ENCODE data around the gene DOK5.

DOK5 gene

DNA sequence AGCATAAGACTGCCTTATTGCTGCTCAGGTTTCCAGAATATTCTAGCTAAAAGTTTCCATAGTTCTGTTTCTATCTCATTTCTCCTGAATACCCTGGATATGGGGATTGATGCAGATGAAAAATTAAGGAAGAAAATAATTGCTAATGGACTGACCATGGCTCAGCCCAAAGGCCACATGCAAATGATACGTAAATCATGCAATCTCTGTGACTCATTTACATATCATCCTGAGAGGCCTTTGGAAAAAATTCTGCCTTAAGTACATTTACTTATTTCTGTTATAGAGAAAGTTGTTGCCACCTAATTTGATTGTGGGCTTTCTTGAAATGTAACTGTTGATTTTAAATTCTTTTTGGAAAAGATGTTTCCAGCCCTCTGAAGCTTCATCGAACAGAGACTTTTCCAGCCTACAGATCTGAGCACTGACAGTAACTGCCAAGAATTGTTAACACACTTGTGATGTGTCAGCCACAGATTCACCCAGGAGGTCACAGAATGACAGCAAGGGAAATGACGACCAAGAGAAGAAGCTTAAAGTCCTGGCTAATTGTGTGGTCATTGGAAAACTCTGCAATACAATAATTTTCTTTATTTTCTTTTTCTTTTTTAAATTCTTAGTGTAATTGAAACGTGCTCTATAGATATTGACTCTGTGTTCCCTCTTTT lies 174.8 kb downstream of the DOK5 start:
- no peak for DNase-seq

DNA sequence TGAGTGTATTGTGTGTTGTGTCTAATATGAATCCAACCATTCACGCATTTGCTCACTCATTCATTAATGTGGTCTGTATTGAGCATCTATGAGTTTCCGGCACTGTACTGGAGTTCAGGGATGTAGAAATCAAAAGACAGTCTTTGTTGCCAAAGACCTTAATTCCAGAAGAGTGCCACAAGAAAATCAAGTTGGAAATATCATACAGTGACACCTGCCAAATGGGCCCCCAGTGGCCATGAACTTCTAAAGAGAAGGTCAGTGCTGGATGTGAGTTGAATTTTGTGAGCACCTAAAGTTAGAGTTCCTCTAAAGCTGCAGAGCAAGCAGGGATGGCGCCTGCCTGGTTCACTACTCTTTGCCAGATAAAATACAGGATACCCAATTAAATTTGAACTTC lies 175.9 kb downstream of the DOK5 start:
- DNase-seq: no peak

DNA sequence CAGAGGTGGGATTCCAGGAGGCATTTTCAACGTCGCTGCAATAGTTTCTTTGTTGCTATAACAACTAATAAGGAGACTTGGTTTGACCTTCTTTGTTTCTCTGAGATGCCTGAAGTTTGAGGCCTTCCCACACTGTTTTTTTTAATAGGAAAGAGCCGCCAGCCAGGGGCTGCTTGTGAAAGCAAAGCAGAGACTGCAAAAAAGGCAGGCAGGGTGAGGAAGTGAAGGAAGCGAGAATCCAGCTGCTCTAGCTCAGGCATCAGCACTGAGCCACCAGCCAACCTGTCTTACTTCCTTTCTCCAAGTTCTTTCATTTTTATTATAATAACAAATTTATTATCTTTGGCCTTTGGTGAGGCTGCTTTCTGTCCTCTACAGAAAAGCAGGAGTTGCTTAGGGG lies 179.1 kb downstream of the DOK5 start:
- DNase-seq: no peak

DNA sequence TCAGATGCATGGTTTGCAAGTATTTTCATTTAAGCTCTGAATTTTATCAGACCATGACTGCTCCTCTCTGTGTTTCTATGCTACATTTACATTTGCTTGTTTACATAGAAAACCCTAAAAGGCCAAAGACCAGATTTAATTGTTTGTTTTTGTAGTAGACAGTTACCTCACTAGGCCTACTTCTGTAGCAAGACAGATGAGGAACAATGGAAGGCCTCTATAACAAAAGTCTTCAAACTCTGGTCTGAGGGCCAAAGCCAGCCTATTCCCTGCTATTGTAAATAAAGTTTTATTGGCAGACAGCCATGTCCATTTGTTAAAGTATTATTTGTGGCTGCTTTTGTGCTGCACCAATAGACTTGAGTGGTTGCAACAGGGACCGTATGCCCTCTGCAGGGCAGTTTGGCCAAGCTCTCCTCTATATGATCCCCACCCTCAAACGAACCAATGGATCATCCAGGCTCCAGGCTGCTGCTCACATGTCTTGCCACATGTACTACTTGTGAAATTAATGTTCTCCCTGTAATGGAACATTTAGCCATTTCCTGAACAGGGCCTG lies 182.0 kb downstream of the DOK5 start:
- DNase-seq: no peak

DNA sequence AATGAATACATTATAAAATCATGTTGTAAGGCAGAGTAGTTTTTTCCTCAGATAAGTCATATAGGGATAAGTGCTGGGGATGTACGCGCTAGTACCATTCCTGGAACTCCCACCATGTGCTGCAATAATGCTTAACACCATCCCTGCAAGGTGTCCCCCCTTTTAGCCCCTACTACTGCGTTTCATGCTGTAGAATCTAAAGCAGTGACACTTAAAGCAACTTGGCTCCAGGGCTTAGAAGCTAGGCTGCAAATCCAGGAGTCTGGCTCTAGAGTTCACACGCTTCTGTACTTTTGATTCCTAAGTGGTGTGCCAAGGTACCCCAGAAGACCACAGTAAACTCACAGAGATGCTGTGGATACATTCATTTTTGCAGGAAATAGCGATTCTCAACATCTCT lies 183.1 kb downstream of the DOK5 start:
- no peak for DNase-seq

DNA sequence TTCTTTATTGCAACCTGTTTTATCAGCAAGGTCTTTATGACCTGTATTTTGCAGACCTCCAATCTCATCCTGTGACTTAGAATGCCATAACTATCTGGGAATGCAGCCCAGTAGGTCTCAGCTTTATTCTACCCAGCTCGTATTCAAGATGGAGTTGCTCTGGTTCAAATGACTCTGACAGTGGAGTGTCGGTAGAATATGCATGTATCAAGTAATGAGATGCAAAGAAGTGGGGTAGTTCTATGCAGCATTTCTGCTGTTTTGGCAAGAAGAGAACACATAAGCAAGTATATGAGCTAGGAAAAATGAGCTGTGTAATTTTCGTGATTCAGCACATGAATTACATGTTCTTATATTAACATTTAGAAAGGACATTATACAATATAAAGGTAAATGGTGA lies 185.9 kb downstream of the DOK5 start:
- DNase-seq: no peak

DNA sequence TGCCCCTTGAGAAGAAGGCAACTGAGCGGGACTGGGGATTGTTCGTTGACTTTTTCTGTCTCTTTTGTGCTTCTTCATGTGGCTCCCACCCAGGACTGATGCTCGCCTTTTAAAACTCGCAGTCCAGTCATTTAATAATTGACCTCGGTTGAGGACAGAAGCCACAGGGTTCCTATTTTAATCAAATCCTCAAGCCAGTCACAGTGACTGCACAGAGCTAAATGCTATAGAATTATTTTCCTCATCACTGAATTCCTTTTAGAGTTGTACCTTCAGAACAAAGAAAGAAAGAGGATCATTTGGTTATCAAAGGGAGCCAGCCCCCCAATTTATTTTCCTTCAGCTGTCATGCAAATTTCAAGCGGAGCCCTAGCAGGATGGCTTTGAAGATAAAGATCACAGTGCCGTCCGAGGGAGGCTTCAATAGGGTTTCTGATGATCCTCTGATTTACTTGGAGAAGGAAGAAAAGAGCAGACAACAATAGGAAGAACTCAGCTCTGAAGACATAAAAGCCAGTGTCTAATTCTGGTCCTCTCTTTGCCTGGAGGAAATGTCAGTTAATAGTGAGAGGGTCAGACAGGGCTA lies 186.6 kb downstream of the DOK5 start:
- DNase-seq: no peak

DNA sequence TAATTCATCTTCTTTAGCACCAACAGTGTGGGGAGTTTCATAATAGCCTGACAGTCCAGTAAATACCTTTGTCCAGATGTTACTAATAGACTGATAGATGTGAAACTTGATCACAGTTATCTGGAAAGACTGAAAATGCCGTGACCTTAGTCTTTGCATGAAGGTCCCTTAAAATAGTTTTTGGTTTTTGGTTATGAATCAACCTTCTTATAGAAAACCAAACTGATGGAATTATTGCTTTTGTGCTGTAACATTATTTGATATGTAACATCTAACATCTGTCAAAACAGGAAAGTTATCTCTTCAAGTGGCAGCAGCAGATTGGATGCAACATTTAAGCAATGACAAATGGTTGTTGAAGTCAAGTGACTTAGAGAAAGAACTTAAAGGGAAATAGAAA lies 190.4 kb downstream of the DOK5 start:
- DNase-seq: no peak

DNA sequence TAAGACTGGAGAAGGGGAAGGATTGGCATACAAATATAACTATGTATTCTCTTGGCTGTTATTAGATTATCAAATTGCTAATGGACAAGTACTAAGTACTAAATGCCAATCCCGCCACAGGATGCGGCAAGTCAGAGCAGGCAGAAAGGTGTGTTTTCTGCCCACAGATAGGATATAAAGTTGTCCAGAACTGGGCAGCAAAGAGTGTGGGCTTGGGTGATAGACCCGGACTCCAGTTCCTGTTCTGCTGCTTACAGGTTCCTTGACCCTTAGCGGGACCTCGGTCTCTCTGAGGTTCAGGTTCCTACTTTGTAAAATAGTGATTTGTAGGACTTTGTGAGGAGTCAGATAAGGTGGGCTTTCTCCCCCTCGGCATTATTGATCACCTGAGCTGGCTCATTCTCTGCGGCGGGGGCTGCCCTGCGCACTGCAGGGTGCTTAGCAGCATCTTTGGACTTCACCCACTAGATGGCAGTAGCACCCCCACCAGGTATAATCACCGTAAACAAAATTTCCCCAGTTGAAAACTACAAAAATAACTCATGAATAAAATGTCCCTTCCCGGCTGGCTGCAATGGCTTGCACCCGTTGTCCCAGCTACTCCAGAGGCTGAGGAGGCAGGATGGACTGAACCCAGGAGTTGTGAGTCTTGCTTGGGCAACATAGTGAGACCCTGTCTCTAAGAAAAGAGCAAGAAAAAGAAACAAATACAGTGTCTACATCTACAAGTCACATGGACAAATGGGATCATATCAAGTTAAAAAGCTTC lies 193.1 kb downstream of the DOK5 start:
- peak; percentile 18 for DNase-seq

DNA sequence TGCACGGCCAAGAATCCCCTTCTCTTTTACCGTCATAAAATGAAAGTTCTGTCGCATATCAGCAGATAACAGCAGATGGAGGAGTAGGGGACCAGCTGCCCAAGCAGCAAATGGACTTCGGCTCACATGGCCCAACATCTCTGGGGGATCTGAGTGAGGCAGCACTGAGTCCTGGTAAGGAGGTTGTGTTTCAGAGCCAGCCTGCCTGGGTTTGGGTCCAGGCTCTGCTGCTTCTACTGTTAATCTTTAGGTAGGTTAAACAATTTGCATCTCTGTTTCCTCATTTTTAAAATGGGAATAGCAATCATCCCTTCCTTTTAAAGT lies 193.6 kb downstream of the DOK5 start:
- DNase-seq: no peak

DNA sequence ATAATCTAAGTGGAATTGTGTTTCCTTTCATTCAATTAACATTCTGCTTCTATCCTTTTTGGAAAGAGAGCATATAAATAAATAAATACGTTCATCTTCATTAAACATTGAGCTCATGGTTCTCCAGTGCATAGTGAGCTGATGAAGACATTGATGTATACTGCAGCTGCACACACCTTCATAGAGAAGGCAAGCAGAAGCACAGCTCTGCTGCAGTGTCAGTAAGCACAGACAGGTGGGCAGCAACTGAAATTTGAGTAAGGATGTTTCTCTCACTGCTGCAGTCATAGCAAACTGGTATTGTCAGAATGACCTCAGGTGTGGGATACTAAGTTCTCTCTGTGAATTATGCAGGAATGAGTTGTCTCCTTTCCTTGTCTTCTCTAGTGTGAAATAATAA lies 202.9 kb downstream of the DOK5 start:
- DNase-seq: no peak

DNA sequence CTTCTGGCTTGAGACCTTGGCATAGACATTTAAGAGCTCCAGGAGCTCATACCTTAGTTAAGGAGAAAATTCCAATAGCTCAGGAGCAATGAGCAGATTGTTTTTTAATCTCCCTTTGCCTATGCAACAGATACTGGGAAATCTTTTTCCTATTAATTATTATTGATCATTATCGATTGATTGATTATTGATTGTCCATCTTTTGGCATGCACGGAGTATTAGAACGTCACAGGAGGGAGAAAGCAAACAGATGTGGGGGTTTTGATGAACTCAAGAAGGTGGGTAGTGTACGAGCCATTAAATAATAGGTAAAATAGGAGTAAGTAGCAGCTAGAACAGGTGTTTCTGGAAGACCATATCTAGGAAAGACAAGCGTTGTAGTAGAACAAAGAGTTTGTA lies 205.0 kb downstream of the DOK5 start:
- no peak for DNase-seq

DNA sequence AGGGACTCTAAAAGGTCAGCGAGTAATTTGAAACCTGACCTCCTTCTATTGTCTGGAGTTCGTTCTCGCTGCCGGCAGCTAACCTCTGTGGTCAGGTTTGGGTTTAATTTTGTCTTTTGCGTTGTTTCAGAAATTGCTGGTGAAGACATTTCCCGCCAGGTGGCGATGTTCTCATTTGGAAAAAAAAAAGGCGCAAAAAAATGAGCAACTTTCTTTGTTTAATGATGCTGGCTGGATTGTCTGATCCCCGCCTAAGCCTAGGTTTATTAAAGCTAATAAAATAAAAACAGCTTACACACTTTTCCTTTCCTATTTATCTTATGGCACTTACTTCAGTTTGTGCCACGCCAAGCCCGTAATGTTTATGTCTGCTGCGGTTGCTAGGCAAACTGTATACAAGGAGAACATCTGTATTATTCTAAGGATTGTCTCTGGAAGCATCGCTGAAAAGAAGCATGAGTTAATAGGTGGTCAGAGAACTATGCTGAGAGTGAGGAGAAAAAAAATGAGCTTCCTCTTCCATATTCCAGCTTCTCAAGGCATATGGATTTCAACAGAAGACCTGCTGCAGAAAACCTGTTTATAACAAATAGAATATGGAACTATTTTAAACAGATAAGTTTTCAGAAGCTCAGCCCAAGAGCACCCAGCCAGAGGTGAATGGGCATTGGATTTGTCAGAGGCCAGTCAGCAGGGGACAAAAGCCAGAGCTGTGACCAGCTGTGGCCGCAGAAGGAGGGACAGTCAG lies 205.7 kb downstream of the DOK5 start:
- peak; percentile 23 for DNase-seq

DNA sequence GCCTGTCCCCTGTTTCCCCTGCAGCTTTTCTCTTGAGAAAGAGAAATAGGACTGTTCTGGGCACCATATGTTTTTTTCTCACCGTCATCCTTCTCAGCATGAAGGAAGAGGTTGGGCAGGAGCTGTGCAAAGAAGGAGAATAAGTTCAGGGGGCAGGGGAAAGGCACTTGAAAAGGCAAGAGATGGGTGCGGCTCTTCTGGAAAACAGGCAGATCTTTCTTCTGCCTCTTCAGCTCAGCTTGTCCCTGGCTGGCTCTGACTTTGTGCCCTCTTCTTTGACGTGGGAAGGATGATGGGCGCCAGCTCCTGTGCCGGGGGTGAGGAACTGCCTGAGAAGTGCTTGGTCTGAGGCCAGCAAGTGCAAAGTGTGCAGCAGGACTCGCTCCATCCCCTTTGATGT lies 206.5 kb downstream of the DOK5 start:
- no peak for DNase-seq

DNA sequence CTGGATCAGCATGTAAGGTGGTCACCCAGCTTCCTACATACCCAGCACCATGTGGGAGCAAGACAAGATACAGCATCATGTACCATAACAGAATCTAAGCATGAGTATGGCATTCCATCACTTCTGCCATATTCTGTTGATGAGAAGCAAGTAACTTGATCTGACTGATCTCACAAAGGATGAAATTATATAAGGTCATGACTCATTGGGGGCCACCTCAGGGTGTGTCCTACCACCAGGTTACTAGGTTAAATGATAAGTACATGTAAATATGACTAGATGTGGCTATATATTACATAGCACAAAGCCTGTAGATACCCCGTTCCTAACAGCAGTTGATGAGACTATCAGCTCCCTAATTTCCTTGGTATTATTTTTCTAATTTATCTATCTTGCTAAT lies 213.1 kb downstream of the DOK5 start:
- DNase-seq: no peak

DNA sequence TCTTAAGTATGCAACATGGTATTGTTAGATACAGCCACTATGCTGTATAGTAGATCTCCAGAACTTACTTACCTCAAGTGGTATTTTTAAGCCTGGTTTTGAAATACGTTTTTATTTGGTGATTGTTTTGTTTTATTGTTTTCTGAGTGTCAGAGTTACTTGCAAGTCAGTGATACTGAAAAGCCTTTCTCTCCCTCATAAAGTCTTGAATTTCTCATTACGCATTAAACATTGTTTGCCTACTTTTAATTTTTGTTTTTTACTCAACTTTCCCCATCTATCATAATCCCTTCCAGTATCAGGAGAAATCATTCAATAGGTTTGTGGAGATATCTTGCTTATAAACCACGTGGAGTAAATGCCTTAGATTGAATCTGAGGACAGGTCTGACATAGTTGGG lies 214.9 kb downstream of the DOK5 start:
- DNase-seq: no peak

DNA sequence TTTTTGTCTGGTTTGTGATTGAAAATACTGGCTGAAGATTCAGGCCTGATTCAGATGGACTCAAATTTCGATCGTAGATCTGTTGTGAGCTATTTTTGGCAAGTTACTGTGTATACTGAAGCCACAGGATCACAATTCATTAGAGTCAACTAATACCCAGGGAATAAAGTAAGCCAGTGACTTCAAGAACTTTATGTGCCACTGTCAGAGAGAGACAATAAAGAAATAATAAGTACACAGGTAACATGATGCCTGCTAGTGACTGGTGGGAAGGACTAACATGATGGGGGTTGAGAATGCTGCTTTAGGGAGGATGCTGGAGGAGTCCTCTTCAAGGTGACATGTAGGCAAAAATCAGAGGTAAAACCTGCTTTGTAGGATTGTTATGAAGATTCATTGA lies 215.9 kb downstream of the DOK5 start:
- no peak for DNase-seq

DNA sequence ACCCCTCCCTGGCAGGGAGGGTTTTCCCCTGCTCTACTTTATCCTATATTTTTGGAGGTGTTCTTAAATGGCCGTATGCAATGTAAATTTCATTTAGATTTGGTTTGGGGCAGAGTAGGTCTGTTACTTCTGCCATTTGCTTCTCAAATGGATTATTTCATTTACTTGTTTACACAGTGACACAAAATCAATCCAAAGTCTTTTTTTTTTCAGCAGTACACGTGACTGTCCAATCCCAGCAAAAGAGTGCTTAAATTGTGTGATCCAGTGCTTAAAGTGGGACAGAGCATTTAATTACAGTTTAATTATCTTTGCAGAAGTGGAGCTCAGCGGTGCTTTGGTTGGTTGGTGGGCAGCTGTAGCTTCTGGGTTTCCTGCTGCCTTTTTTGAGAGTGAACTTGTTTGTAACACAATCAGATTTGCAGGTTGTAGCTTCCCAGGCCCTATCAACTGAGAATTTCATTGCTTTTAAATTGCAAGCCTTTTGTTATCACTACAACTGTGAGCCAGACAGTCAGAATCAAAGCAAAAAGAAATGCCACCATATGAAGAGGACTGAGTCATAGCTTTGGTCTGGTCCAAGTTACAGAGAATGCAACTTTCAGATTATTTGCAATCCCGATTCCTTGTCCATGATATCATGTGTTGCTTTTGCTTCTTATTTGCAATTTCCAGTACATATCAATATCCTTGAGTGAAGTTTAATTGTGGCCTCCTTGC lies 216.9 kb downstream of the DOK5 start:
- no peak for DNase-seq

DNA sequence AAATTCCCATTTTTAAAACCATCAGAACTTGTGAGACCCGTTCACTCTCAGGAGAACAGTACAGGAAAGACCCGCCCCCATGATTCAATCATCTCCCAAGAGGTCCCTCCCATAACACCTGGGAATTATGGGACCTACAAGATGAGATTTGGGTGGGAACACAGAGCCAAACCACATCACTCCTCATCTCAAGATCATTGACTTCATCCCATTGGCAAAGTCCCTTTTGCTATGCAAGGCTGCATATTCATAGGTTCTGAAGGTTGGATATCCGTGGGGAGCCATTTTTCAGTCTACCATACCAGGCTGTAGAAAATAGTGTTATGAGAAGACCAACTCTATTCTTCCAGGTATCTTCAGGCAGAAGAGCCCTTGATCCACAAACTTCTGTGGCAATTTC lies 219.1 kb downstream of the DOK5 start:
- DNase-seq: no peak

DNA sequence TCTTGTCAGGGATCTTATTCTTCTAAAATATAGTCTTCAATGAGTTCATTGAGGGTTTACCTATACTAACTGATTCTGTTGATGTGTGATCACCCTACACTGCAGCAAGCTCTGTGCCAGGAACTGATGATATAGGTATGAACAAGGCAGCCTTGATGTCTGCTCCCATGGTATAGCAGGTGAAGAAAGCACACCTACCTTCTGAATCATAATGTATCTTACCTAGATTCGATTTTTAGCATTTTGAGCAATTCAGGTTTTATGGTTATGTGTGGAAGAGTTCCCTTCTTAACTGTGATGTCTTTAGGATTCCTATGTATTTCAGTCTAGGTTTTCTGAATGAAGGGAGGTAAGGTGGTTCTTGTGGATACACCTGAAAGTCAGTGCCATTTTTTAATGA lies 223.0 kb downstream of the DOK5 start:
- no peak for DNase-seq

Data from NCI-H1092 treated with DMSO at 0.1 percent for 48 hours (cell line).